Kidney (tissue), 14 donors: Measurements from ENCODE around the gene PTPN1. TPM values are rescaled to one million over a fixed set of nuclear protein-coding genes. Genes with fewer than 3 reads are reported as not detected.

Experiments
- DNase-seq, 5 donors: peaks; one replicate each; pipeline ENCODE4 v3.0.0-alpha.2; 2013 to 2020
- FAIRE-seq: peaks from 2 replicates; lab custom pipeline; 2012; peaks lifted over from hg19 to GRCh38; lab: Jason Lieb, UNC
- H3K27ac ChIP-seq, 2 donors: one replicate each; pipeline ENCODE4 v1.7.0; 2013; ENCODE audit warnings: low read depth in 2 of 2, low read length in 2 of 2, inconsistent platforms in 1 of 2
- H3K27me3 ChIP-seq: one replicate; pipeline ENCODE4 v1.7.1; 2013; ENCODE audit warnings: low read length, inconsistent platforms; ENCODE audit not compliant: control insufficient read depth, insufficient read depth
- H3K36me3 ChIP-seq, 3 donors: one replicate each; pipeline versions ENCODE4 v1.7.0 to v1.7.1; 2013; ENCODE audit warnings: low read length in 3 of 3, control low read depth in 1 of 3, inconsistent platforms in 1 of 3; ENCODE audit not compliant: insufficient read depth in 3 of 3, control insufficient read depth in 2 of 3
- H3K4me1 ChIP-seq, 3 donors: one replicate each; pipeline versions ENCODE4 v1.7.0 to v1.7.1; 2013; ENCODE audit warnings: low read length in 3 of 3, inconsistent platforms in 1 of 3, low read depth in 1 of 3; ENCODE audit not compliant: control insufficient read depth in 2 of 3, insufficient read depth in 2 of 3
- H3K4me3 ChIP-seq, 3 donors: one replicate each; pipeline versions ENCODE4 v1.7.0 to v1.8.1; 2013; ENCODE audit warnings: low read length in 3 of 3, control low read depth in 1 of 3, inconsistent platforms in 1 of 3
- H3K9ac ChIP-seq, 3 donors: one replicate each; pipeline versions ENCODE4 v1.7.0 to v1.7.1; 2013; ENCODE audit warnings: low read length in 3 of 3, control low read depth in 1 of 3, inconsistent platforms in 1 of 3
- H3K9me3 ChIP-seq, 3 donors: one replicate each; pipeline versions ENCODE4 v1.7.0 to v1.7.1; 2013; ENCODE audit warnings: low read length in 3 of 3, control low read depth in 1 of 3, inconsistent platforms in 1 of 3; ENCODE audit not compliant: control insufficient read depth in 2 of 3, insufficient read depth in 1 of 3
- intact Hi-C: fragments of 100-400 bp; cut with DNase I; formaldehyde crosslinking; loops from one replicate; pipeline ENCODE4 v1.11.1; 2022
- polyA plus RNA-seq: library from polyadenylated mRNA; stranded (reverse); fragments of 350-450 nt; fragmentation: Illumina TruSeq; extraction: RNeasy Lipid Tissue Mini Kit (QIAGEN cat#74804); gene quantifications from one replicate; pipeline ENCODE4 v1.2.3, GENCODE V29; 2014; ENCODE audit warnings: low read depth, low replicate concordance; ENCODE audit not compliant: insufficient read depth
- total RNA-seq: library from RNA; stranded (reverse); fragmentation: NEBNext Ultra II Directional; extraction: Animal tissue kit (Norgen Biotek cat#: 25700); gene quantifications from one replicate; pipeline ENCODE4 v1.2.1, GENCODE V29; 2021
- TF ChIP-seq, protein P1 (sequence below): IDR thresholded peaks from 3 replicates; pipeline ENCODE4 v1.5.1; 2012; ENCODE audit warnings: mild to moderate bottlenecking, moderate library complexity, borderline replicate concordance; ENCODE audit not compliant: insufficient read depth; ENCODE audit errors: extremely low read depth
- donor health status: control.
- donor health status: control.
- donor health status: control.
- donor health status: control.
- donor health status: control.
- donor health status: DM: yes; HTN: yes; CAD: no.
- donor health status: Normal renal cell carcinoma (clear cell type).

PTPN1 gene
- total and polyA plus RNA-seq, 2 donors from 2014 or later: 29.6 to 80.4 TPM

DNA sequence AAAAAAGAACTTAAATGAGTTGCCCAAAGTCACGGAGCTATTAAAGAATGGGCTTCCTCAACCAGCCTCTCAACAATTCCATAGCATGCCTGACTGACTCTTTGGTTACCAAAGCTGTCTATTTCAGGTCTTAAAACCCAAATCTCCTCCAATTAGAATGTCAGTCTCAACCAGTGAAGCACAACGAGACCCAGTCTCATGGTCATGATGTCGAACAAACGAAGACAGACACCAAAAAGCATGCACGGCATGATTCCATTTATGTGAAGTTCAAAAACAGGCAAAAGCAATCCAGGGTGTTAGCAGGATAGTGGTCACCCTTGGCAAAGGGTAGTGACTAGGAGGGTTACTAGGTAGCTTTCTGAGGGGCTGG lies 16.3 kb upstream of the PTPN1 start:
- FAIRE-seq: no peak
- Histone ChIP-seq H3K27ac (no peak overlapping the region), H3K9me3 (no peaks in the 10 kb centered on the region), H3K9ac (no peak overlapping the region), H3K4me1 (no peaks in the 10 kb centered on the region), H3K4me3 (no peak overlapping the region), H3K27me3 (no peaks in the 10 kb centered on the region), H3K36me3 (no peaks in the 10 kb centered on the region)
- no peak for DNase-seq
- TF ChIP-seq, protein P1, sequence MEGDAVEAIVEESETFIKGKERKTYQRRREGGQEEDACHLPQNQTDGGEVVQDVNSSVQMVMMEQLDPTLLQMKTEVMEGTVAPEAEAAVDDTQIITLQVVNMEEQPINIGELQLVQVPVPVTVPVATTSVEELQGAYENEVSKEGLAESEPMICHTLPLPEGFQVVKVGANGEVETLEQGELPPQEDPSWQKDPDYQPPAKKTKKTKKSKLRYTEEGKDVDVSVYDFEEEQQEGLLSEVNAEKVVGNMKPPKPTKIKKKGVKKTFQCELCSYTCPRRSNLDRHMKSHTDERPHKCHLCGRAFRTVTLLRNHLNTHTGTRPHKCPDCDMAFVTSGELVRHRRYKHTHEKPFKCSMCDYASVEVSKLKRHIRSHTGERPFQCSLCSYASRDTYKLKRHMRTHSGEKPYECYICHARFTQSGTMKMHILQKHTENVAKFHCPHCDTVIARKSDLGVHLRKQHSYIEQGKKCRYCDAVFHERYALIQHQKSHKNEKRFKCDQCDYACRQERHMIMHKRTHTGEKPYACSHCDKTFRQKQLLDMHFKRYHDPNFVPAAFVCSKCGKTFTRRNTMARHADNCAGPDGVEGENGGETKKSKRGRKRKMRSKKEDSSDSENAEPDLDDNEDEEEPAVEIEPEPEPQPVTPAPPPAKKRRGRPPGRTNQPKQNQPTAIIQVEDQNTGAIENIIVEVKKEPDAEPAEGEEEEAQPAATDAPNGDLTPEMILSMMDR: no peak
- intact Hi-C loops: no loop called here

DNA sequence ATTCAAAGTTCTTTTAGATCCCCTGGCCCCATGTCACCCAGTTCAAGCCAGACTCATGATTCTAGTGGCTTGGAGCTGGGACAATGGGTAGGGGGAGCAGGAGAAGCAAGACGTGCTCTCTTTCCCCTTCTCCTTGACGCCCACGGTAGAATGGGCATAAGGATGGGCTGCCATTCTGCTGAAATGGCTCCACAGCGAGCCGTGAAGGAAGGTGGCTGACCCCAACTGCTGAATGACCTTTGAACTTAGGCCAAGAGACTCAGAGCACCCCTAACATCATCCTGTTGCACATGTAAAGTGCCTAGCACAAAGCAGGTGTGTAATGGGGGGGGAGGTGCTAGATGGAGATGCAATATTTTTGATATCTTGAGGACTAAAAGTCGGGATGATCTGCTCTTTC lies 15.8 kb upstream of the PTPN1 start:
- TF ChIP-seq, protein P1: no peak
- H3K4me1 ChIP-seq: no peaks in the 10 kb centered on the region
- DNase-seq (no peak), FAIRE-seq (no peak)
- no peak overlapping the region for H3K27ac ChIP-seq
- H3K9me3 ChIP-seq: no peaks in the 10 kb centered on the region
- no peak overlapping the region for H3K9ac ChIP-seq
- no peaks in the 10 kb centered on the region for H3K36me3 ChIP-seq
- intact Hi-C loops: no loop called here
- H3K4me3 ChIP-seq: no peak overlapping the region
- no peaks in the 10 kb centered on the region for H3K27me3 ChIP-seq

DNA sequence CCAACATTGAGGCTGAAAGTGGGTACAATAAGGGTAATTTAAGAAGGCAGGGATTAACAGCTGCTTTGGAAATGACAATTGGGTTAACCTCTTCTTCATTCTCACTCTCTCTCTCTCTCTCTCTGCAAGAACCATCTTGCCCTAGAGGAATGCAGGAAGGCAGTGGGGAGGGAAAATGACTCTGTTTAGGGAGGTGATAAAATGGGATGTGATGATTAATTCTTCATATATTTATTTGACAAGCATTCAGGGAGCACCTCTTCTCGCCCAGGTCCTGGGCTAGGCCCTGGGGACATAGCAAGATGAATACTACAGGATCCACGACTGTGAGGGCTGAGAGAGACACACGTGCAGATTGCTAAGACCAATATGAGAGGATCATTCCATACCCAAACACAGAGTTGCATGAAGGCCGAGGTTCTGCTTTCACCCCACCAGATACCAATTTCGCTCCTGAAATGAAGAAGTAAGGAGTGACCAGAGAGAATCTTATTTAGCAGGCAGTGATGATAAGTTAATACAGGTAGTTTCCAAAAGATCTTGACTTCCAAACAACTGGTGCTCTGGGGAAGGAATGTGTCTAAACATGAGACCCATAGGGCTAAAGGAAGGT lies 13.3 kb upstream of the PTPN1 start:
- intact Hi-C loops: no loop called here
- no peak for DNase-seq

More for the DNA sequence above, 13.3 kb upstream of the PTPN1 start:
- no peaks in the 10 kb centered on the region for H3K4me1 ChIP-seq
- H3K9me3 ChIP-seq: no peaks in the 10 kb centered on the region
- TF ChIP-seq, protein P1: no peak
- no peaks in the 10 kb centered on the region for H3K36me3 ChIP-seq
- no peak overlapping the region for H3K27ac ChIP-seq
- no peaks in the 10 kb centered on the region for H3K27me3 ChIP-seq
- FAIRE-seq: no peak
- no peak overlapping the region for H3K9ac ChIP-seq
- H3K4me3 ChIP-seq: no peak overlapping the region
